Coronary artery (tissue), 2 donors: Measurements from ENCODE around the gene ABHD4.

ENCODE experiments used
- DNase-seq: peaks from one replicate; pipeline ENCODE4 v3.0.0-alpha.2; 2017; ENCODE audit warnings: low spot score
- H3K27ac ChIP-seq, 2 donors: fragments of 200-600 bp; sonication (generic); one replicate each; pipeline ENCODE4 v1.5.1; 2016 to 2019
- H3K4me3 ChIP-seq: fragments of 200-600 bp; sonication (generic); 2 replicates; pipeline ENCODE4 v1.5.1; 2016; ENCODE audit warnings: mild to moderate bottlenecking, moderate library complexity
- TF ChIP-seq, protein P1 (sequence below): fragments of 200-600 bp; sonication (generic); IDR thresholded peaks from one replicate; pipeline ENCODE4 v1.5.1; 2019; ENCODE audit warnings: antibody characterized with exemption

The ABHD4 gene

GRCh38 chr14:22600027-22600426, 1.9 kb downstream of the ABHD4 start:
- TF ChIP-seq, protein P1, sequence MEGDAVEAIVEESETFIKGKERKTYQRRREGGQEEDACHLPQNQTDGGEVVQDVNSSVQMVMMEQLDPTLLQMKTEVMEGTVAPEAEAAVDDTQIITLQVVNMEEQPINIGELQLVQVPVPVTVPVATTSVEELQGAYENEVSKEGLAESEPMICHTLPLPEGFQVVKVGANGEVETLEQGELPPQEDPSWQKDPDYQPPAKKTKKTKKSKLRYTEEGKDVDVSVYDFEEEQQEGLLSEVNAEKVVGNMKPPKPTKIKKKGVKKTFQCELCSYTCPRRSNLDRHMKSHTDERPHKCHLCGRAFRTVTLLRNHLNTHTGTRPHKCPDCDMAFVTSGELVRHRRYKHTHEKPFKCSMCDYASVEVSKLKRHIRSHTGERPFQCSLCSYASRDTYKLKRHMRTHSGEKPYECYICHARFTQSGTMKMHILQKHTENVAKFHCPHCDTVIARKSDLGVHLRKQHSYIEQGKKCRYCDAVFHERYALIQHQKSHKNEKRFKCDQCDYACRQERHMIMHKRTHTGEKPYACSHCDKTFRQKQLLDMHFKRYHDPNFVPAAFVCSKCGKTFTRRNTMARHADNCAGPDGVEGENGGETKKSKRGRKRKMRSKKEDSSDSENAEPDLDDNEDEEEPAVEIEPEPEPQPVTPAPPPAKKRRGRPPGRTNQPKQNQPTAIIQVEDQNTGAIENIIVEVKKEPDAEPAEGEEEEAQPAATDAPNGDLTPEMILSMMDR: no peak
- Histone ChIP-seq H3K4me3 (peak overlapping the region; percentile 82), H3K27ac (no peak overlapping the region)
- no peak for DNase-seq

DNA sequence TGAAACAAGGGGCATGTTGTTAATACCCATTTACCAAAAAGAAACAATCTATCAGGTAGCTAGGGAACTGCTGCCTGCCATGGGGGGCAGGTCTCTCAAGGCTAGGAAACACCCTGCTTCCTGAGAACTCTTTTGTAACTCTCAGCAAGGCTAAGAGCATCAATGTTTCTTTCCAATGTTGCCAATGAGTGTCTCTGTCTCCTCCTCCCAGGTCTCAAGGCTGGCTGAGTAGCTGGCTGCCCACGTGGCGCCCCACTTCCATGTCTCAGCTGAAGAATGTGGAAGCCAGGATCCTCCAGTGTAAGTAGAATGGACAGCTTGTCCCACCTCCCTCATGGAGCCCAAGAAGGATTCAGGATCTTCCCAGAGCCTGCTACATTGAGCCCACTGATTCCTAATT, 3.4 kb downstream of the ABHD4 start:
- Histone ChIP-seq H3K27ac (no peak overlapping the region), H3K4me3 (no peak overlapping the region)
- TF ChIP-seq, protein P1: no peak
- DNase-seq: no peak

DNA sequence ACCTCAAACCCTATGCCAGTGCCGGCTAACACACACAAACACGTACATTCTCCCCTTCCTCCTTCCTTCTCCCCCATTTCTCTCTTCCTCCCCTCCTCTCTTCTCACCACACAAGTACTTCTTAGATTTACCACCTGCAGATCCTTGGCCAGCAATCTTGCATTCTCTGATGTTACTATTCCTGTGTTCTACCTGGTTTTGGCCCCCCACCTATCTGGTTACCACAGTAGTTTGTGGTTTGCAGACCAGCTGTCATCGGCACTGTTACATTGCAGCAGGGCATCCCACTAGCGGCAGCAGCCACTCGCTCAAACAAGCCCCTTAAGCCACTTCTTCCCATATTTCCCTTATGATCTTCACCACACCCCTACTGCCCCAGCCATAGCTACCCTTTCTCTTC, 3.9 kb downstream of the ABHD4 start:
- Histone ChIP-seq H3K27ac (no peak overlapping the region), H3K4me3 (no peak overlapping the region)
- no peak for DNase-seq
- TF ChIP-seq, protein P1: no peak

DNA sequence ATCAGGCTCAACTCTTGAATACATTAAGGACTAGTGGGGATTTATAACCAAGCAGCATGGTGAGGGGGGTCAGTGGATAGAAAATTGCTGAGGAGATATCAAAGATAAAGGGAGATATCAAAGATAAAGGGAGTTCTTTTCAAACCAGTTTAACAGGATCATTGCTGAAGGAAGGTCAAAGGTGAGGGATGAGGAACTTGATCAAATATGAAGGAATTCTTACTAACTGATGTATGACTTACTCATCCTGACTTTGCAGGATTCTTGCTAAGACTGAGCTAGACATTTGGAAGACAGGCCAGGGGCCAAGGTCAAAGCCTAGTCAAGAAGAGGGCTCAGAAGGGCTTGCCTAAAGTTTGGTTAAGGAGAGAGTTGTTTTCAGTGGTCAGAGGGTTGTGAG, 4.8 kb downstream of the ABHD4 start:
- Histone ChIP-seq H3K27ac (no peak overlapping the region), H3K4me3 (no peak overlapping the region)
- TF ChIP-seq, protein P1: no peak
- no peak for DNase-seq

GRCh38 chr14:22606380-22606779, 8.3 kb downstream of the ABHD4 start:
- H3K4me3 ChIP-seq: no peak overlapping the region
- DNase-seq: no peak
- TF ChIP-seq, protein P1: no peak
- no peak overlapping the region for H3K27ac ChIP-seq

DNA sequence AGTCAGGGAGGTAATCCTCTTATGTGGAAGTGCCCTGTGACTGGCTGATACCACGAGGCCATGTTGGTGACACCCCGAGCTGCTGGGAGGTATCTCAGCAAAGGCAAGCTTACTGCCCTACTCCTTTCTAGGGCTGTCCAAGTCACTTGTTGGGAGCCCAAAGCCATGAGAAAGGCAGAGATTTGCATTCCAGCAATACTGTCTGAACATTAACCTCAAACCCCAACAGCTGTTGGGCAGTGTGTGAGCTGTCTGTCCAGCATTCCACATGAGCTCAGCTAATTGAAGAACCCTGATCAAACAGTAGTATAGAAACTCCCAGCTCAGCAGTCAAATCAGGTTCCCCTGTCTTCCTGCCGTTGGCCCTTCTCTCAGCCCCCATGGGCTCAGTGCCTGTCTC, 9.2 kb downstream of the ABHD4 start:
- H3K4me3 ChIP-seq: no peak overlapping the region
- TF ChIP-seq, protein P1: no peak
- no peak for DNase-seq
- no peak overlapping the region for H3K27ac ChIP-seq

DNA sequence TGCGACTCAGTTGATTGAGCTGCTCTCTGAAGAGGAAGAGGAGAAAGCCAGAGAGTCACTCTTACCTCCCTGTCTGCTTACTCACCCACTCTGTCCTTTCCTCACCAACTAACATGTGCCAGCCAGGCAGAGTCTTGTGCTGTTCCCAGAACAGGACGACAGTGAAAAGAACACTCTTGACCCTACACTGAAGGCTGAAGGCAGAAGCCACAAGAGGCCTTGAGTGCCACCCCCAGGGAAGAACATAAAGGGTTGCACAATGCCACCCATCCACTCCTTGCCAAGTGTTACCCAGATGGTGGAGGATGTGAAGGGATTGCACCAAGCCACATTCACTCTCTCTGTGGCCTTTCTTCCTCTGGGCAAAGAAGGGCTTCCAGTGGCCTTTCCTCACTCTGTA, 12.8 kb downstream of the ABHD4 start:
- peak overlapping the region in 1 of 2 donors; percentile 4 for H3K27ac ChIP-seq
- DNase-seq: no peak
- H3K4me3 ChIP-seq: no peak overlapping the region
- TF ChIP-seq, protein P1: no peak
